Stimulated activated CD4-positive, alpha-beta T cell treated with anti-CD3 and anti-CD28 coated beads, Interleukin-4, amount 100 ng/mL, for 1 hour (primary cell): ENCODE measurements around the gene IL21R.

Source experiments
- DNase-seq: peaks from one replicate; pipeline ENCODE4 v3.0.0-alpha.2; 2020

IL21R gene

GRCh38 chr16:27492588-27492979, 90.6 kb downstream of the IL21R start:
- no peak for DNase-seq

- DNase-seq, result no peak
Observed at GRCh38 chr16:27495191-27495590, 93.2 kb downstream of the IL21R start.

- DNase-seq, result no peak
Observed at GRCh38 chr16:27498031-27498825, 96.3 kb downstream of the IL21R start.

GRCh38 chr16:27498916-27499658, 97.1 kb downstream of the IL21R start:
- DNase-seq, result no peak

- DNase-seq, result no peak
Observed at GRCh38 chr16:27499659-27500055, 97.7 kb downstream of the IL21R start.

GRCh38 chr16:27500801-27501200, 98.8 kb downstream of the IL21R start:
- no peak for DNase-seq
